Measurements from ENCODE around the gene NR1H2. TPM values are rescaled to one million over a fixed set of nuclear protein-coding genes. Genes with fewer than 3 reads are reported as not detected.
"Not testable (repeated sequence)": the region's sequence is repeated elsewhere in the genome, so short reads cannot be mapped to it uniquely, and the experiment has no call there.

Gene NR1H2
- total and polyA plus RNA-seq, 2 experiments from 2014 or later = 41.4 to 55.9 TPM

DNA sequence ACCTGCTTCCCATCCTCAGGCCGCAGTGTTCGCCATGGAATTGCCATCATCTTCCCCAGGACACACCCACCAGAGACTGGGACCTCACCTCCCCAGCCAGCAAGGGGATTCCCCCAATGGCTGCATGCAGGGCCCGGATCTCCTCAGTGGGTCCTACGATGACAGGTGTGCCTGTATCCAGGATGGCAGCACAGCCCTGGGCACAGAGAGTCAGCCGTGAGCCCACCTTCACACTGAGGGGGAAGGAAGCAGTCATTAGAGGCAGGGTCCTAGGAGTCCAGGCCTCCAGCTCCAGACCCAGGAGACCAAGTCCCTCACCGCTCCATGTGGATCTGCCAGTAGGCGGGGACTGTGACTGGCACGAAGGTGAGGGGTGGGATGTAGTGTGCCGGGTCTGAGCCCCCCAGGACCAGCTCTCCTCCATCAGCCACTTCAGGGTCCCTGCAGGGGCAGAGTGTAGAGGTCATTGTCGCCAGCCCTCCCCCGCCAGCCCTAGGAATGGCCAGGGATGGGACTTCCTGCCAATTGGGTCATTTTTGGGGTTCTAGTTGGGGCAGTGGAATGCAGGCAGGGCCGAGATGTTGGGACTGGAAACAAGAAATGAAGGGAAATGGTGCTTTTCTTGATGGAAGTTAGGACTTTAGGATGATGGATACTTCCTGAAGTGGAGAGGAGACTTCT lies 41.4 kb upstream of the NR1H2 start:
- TF ChIP-seq, protein P1, sequence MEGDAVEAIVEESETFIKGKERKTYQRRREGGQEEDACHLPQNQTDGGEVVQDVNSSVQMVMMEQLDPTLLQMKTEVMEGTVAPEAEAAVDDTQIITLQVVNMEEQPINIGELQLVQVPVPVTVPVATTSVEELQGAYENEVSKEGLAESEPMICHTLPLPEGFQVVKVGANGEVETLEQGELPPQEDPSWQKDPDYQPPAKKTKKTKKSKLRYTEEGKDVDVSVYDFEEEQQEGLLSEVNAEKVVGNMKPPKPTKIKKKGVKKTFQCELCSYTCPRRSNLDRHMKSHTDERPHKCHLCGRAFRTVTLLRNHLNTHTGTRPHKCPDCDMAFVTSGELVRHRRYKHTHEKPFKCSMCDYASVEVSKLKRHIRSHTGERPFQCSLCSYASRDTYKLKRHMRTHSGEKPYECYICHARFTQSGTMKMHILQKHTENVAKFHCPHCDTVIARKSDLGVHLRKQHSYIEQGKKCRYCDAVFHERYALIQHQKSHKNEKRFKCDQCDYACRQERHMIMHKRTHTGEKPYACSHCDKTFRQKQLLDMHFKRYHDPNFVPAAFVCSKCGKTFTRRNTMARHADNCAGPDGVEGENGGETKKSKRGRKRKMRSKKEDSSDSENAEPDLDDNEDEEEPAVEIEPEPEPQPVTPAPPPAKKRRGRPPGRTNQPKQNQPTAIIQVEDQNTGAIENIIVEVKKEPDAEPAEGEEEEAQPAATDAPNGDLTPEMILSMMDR (IDR thresholded peaks at IDR 0.05; ENCODE audit: poor library complexity) = no peak
- TF ChIP-seq EZH2 (IDR thresholded peaks at IDR 0.05; ENCODE audit: borderline replicate concordance) (no peak), EZH2phosphoT487 (IDR thresholded peaks at IDR 0.05; ENCODE audit: low read depth, severe bottlenecking, unreplicated experiment) (no peak)
- H3K27me3 ChIP-seq = peaks cover 7% of the 10 kb centered on the region
- DNase-seq (ENCODE audit: low spot score) = no peak
- no peaks in the 10 kb centered on the region for H4K20me1 ChIP-seq (ENCODE audit: insufficient read depth, poor library complexity, severe bottlenecking)
- H2AFZ ChIP-seq = no peak overlapping the region
- no peak overlapping the region for H3K4me2 ChIP-seq
- no peaks in the 10 kb centered on the region for H3K79me2 ChIP-seq
- 96% methylated on average over 12 of the region's 12 CpGs for WGBS (ENCODE audit: low lambda C conversion rate, missing lambda C conversion rate)
- no peak overlapping the region for H3K27ac ChIP-seq
- peaks cover 20% of the 10 kb centered on the region for H3K4me1 ChIP-seq (ENCODE audit: insufficient read depth)
- no peaks in the 10 kb centered on the region for H3K9me2 ChIP-seq (replicated peaks; ENCODE audit: insufficient read depth)
- H3K9me3 ChIP-seq (ENCODE audit: low read depth) = no peaks in the 10 kb centered on the region
- no peak overlapping the region for H3K4me3 ChIP-seq
- no peaks in the 10 kb centered on the region for H3K36me3 ChIP-seq (replicated peaks; ENCODE audit: insufficient read depth, low read depth)

DNA sequence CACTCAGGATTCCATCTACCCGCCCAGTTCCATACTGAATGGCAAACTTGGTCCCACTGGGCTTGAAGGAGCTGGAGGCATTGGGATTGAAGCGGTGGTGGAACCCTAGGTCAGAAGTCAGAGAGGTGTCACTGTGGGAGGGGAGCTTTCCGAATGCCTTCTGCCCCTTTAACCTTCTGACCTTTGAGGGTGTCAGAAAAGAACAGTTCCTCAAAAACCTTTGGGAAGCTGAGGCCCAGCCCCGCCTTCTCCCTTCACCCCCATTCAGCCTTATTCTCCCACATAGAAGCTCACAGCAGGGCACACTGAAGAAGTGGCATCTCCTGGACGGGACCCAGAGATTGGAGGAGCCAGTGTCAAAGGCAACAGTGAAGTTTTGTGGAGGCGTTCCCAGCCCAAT lies 39.2 kb upstream of the NR1H2 start:
- not testable (repeated sequence) for DNase-seq (ENCODE audit: low spot score); H3K9me3 ChIP-seq (ENCODE audit: low read depth); H3K27me3 ChIP-seq; H2AFZ ChIP-seq; H3K79me2 ChIP-seq; H3K4me3 ChIP-seq; H3K9me2 ChIP-seq (replicated peaks; ENCODE audit: insufficient read depth); H3K27ac ChIP-seq; H3K4me2 ChIP-seq; H4K20me1 ChIP-seq (ENCODE audit: insufficient read depth, poor library complexity, severe bottlenecking); H3K36me3 ChIP-seq (replicated peaks; ENCODE audit: insufficient read depth, low read depth)
- peaks cover 10% of the 10 kb centered on the region for H3K4me1 ChIP-seq (ENCODE audit: insufficient read depth)
- 79% methylated on average over 6 of the region's 6 CpGs for WGBS (ENCODE audit: low lambda C conversion rate, missing lambda C conversion rate)

DNA sequence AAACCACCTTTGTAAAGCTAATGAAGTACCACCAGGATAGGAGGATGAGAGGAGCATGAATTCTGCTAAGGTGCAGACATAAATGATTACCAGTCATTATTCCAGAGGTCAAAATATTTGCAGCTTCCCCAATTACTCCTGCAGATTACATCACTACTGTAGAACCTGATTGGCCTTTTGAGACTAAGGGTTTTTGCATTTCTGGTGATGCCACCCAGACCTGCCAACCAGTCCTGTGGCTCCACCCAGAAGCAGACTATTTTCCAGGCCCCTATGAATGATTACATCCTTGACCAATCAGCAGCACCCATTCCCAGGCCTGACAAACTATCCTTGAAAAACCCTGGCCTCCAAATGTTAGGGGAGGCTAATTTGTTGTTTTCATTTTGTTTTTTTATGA lies 35.9 kb upstream of the NR1H2 start:
- no peak for DNase-seq (ENCODE audit: low spot score)
- H3K9me2 ChIP-seq (replicated peaks; ENCODE audit: insufficient read depth) = no peaks in the 10 kb centered on the region
- H3K36me3 ChIP-seq (replicated peaks; ENCODE audit: insufficient read depth, low read depth) = no peaks in the 10 kb centered on the region
- no peaks in the 10 kb centered on the region for H3K9me3 ChIP-seq (ENCODE audit: low read depth)
- no peaks in the 10 kb centered on the region for H3K27me3 ChIP-seq
- H3K27ac ChIP-seq = no peak overlapping the region
- no peaks in the 10 kb centered on the region for H4K20me1 ChIP-seq (ENCODE audit: insufficient read depth, poor library complexity, severe bottlenecking)
- no peak overlapping the region for H2AFZ ChIP-seq
- H3K4me3 ChIP-seq = no peak overlapping the region
- no peaks in the 10 kb centered on the region for H3K79me2 ChIP-seq
- TF ChIP-seq EZH2phosphoT487 (IDR thresholded peaks at IDR 0.05; ENCODE audit: low read depth, severe bottlenecking, unreplicated experiment) = no peak
- TF ChIP-seq, protein P1 (IDR thresholded peaks at IDR 0.05; ENCODE audit: poor library complexity) = no peak
- no peak for TF ChIP-seq EZH2 (IDR thresholded peaks at IDR 0.05; ENCODE audit: borderline replicate concordance)
- no peak overlapping the region for H3K4me2 ChIP-seq
- H3K4me1 ChIP-seq (ENCODE audit: insufficient read depth) = no peaks in the 10 kb centered on the region

DNA sequence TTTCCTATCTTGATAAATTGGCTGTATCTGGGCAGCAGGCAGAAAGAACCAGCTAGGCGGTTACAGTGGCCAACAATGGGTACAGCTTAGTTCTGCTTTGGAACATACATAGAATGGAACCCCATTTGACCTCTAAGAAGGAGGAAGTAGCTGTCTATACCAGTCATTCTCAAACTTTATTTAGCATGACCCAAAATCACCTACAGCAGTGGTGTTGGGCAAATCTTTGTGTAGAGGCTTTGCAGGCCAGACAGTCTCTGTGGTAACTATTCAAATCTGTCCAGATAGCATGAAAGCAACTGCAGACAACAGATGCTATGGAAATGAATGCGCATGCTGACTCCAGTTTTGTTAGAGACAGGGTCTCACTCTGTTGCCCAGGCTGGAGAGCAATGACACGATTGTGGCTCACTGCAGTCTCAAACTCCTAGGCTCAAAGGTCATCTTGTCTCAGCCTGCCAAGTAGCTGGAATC lies 35.1 kb upstream of the NR1H2 start:
- WGBS (ENCODE audit: low lambda C conversion rate, missing lambda C conversion rate) = 91% methylated on average over 3 of the region's 3 CpGs
- no peak overlapping the region for H3K4me2 ChIP-seq
- H4K20me1 ChIP-seq (ENCODE audit: insufficient read depth, poor library complexity, severe bottlenecking) = no peaks in the 10 kb centered on the region
- H3K9me3 ChIP-seq (ENCODE audit: low read depth) = no peaks in the 10 kb centered on the region
- no peak for DNase-seq (ENCODE audit: low spot score)
- no peaks in the 10 kb centered on the region for H3K36me3 ChIP-seq (replicated peaks; ENCODE audit: insufficient read depth, low read depth)
- H3K4me1 ChIP-seq (ENCODE audit: insufficient read depth) = no peaks in the 10 kb centered on the region
- H3K27me3 ChIP-seq = no peaks in the 10 kb centered on the region
- no peak overlapping the region for H3K4me3 ChIP-seq
- no peaks in the 10 kb centered on the region for H3K79me2 ChIP-seq
- H3K27ac ChIP-seq = no peak overlapping the region
- no peak for TF ChIP-seq EZH2 (IDR thresholded peaks at IDR 0.05; ENCODE audit: borderline replicate concordance)
- TF ChIP-seq EZH2phosphoT487 (IDR thresholded peaks at IDR 0.05; ENCODE audit: low read depth, severe bottlenecking, unreplicated experiment) = no peak
- TF ChIP-seq, protein P1 (IDR thresholded peaks at IDR 0.05; ENCODE audit: poor library complexity) = no peak
- no peak overlapping the region for H2AFZ ChIP-seq
- no peaks in the 10 kb centered on the region for H3K9me2 ChIP-seq (replicated peaks; ENCODE audit: insufficient read depth)
